GM21528 (cell line): ENCODE results near the gene RGS19.
A peak's percentile ranks its signal among the peaks of the same experiment; 100 is the strongest.

Source experiments
- ATAC-seq: cut with Tn5 transposase; IDR thresholded peaks from one replicate; pipeline ENCODE4 v1.9.1; 2021; ENCODE audit warnings: mild to moderate bottlenecking, moderate library complexity; ENCODE audit not compliant: unreplicated experiment, low FRiP score

RGS19 gene

GRCh38 chr20:64065062-64065973 is 14.0 kb downstream of the RGS19 start:
- ATAC-seq = no peak

GRCh38 chr20:64064145-64064698 is 15.1 kb downstream of the RGS19 start:
- no peak for ATAC-seq

GRCh38 chr20:64063389-64064144 is 15.8 kb downstream of the RGS19 start:
- no peak for ATAC-seq

- ATAC-seq = peak; percentile 80
Measured at GRCh38 chr20:64062596-64063388, 16.5 kb downstream of the RGS19 start, which contains the start of gene TCEA2. Gene TCEA2 (plus strand): TSS chr20:64063198. CDS start chr20:64063313, 115 bp downstream.

GRCh38 chr20:64062276-64062595 is 17.1 kb downstream of the RGS19 start:
- no peak for ATAC-seq

- no peak for ATAC-seq
Measured at GRCh38 chr20:64058536-64058935, 20.8 kb downstream of the RGS19 start.

GRCh38 chr20:64057628-64058498 is 21.5 kb downstream of the RGS19 start:
- no peak for ATAC-seq

GRCh38 chr20:64056889-64057627 is 22.3 kb downstream of the RGS19 start:
- ATAC-seq = no peak

GRCh38 chr20:64056639-64056888 is 22.8 kb downstream of the RGS19 start:
- no peak for ATAC-seq

- ATAC-seq = no peak
Measured at GRCh38 chr20:64055893-64056638, 23.3 kb downstream of the RGS19 start.

GRCh38 chr20:64055396-64055892 is 23.9 kb downstream of the RGS19 start:
- no peak for ATAC-seq

GRCh38 chr20:64053841-64054661 is 25.3 kb downstream of the RGS19 start:
- no peak for ATAC-seq

- no peak for ATAC-seq
Measured at GRCh38 chr20:64052987-64053840, 26.1 kb downstream of the RGS19 start.

- no peak for ATAC-seq
Measured at GRCh38 chr20:64052326-64052722, 27.0 kb downstream of the RGS19 start.

GRCh38 chr20:64051561-64052325 is 27.6 kb downstream of the RGS19 start:
- ATAC-seq = no peak

- ATAC-seq = no peak
Measured at GRCh38 chr20:64051033-64051452, 28.3 kb downstream of the RGS19 start.
